K562 (cell line): Measurements from ENCODE around the gene ARHGAP25. TPM values are rescaled to one million over a fixed set of nuclear protein-coding genes. Genes with fewer than 3 reads are reported as not detected.

ENCODE experiments used
- ATAC-seq: fragments of 200-7000 bp; cut with Tn5 transposase; 3 replicates; pipeline ENCODE4 v1.9.1; 2020; ENCODE audit warnings: moderate library complexity
- BruUV-seq: library from RNA; stranded (reverse); fragments of 400-500 nt; replicated peaks from 2 replicates; lab custom pipeline; 2021; lab: Mats Ljungman, UMichigan
- CTCF ChIA-PET: fragments of 300-600 bp; formaldehyde crosslinking; extraction: SDS; loops from one replicate; lab custom pipeline; 2021; ENCODE audit warnings: low intra/inter-chr PET ratio; lab: Yijun Ruan, JAX
- POLR2A ChIA-PET: fragments of 300-600, 350-650 bp; sonication (Branson Sonifier 250); formaldehyde crosslinking; extraction: SDS; loops from one replicate; lab custom pipeline; 2021; ENCODE audit warnings: antibody characterized with exemption, inconsistent platforms; lab: Yijun Ruan, JAX
- DNase-seq, 4 experiments: peaks; one replicate each; pipeline versions ENCODE4 v3.0.0 to v3.0.0-alpha.2; 2011 to 2018; ENCODE audit warnings: low spot score in 3 of 4, mixed read lengths in 3 of 4; ENCODE audit errors: extremely low read depth in 1 of 4
- FAIRE-seq: peaks from 2 replicates; lab custom pipeline; 2011; peaks lifted over from hg19 to GRCh38; lab: Jason Lieb, UNC
- H2AFZ ChIP-seq: 2 replicates; pipeline ENCODE4 v1.6.0; 2011; ENCODE audit warnings: low read depth, low read length, control low read depth, inconsistent platforms
- H3K27ac ChIP-seq: fragments of 200-600 bp; 3 replicates; pipeline ENCODE4 v1.8.0; 2011; ENCODE audit warnings: low read depth, mild to moderate bottlenecking, control low read depth, inconsistent platforms, low read length, moderate library complexity, mixed read lengths; ENCODE audit errors: extremely low read depth
- H3K27me3 ChIP-seq, 2 experiments: fragments of 300-600 bp in 1 of 2; 2 replicates in 1 of 2; 3 replicates in 1 of 2; pipeline versions ENCODE4 v1.6.0 to v1.8.0; 2011; ENCODE audit warnings: inconsistent platforms in 2 of 2, low read length in 2 of 2, mild to moderate bottlenecking in 1 of 2, mixed read lengths in 1 of 2, moderate library complexity in 1 of 2; ENCODE audit not compliant: control insufficient read depth in 2 of 2, insufficient read depth in 2 of 2
- H3K36me3 ChIP-seq: fragments of 300-600 bp; 3 replicates; pipeline ENCODE4 v1.8.0; 2011; ENCODE audit warnings: mild to moderate bottlenecking, low read length, inconsistent platforms; ENCODE audit not compliant: control insufficient read depth, insufficient read depth
- H3K4me1 ChIP-seq, 2 experiments: fragments of 200-600 bp in 1 of 2; replicated peaks in 1 of 2; 2 replicates in 1 of 2; 3 replicates in 1 of 2; pipeline versions ENCODE4 v1.5.1 to v1.8.0; 2011; ENCODE audit warnings: inconsistent platforms in 2 of 2, low read length in 2 of 2, mild to moderate bottlenecking in 1 of 2, mixed read lengths in 1 of 2, moderate library complexity in 1 of 2; ENCODE audit not compliant: control insufficient read depth in 2 of 2, insufficient read depth in 2 of 2
- H3K4me2 ChIP-seq: 2 replicates; pipeline ENCODE4 v1.6.1; 2011; ENCODE audit warnings: low read length, control low read depth, inconsistent platforms, mixed read lengths; ENCODE audit not compliant: insufficient read depth
- H3K4me3 ChIP-seq: fragments of 200-600 bp; sonication (generic), shearing (Covaris generic); 2 replicates; pipeline ENCODE4 v1.5.1; 2016; ENCODE audit warnings: control low read depth, inconsistent platforms
- H3K79me2 ChIP-seq: fragments of 200-600 bp; 3 replicates; pipeline ENCODE4 v1.8.0; 2011; ENCODE audit warnings: low read length, inconsistent platforms; ENCODE audit not compliant: control insufficient read depth, insufficient read depth
- H3K9ac ChIP-seq, 2 experiments: 2 replicates each; pipeline versions ENCODE4 v1.6.0 to v1.6.1; 2011; ENCODE audit warnings: low read depth in 2 of 2, low read length in 2 of 2, control low read depth in 1 of 2, inconsistent platforms in 1 of 2, mild to moderate bottlenecking in 1 of 2, mixed read lengths in 1 of 2; ENCODE audit not compliant: insufficient read depth in 1 of 2
- H3K9me1 ChIP-seq: one replicate; pipeline ENCODE4 v1.6.0; 2011; ENCODE audit warnings: inconsistent platforms, mild to moderate bottlenecking, low read length, moderate library complexity; ENCODE audit not compliant: control insufficient read depth, insufficient read depth
- H3K9me3 ChIP-seq: replicated peaks from 2 replicates; pipeline ENCODE4 v1.5.1; 2011; ENCODE audit warnings: low read depth, low read length, inconsistent platforms; ENCODE audit not compliant: control insufficient read depth, insufficient read depth
- H4K20me1 ChIP-seq: replicated peaks from 2 replicates; pipeline ENCODE4 v1.6.1; 2011; ENCODE audit warnings: low read length, inconsistent platforms, mixed read lengths; ENCODE audit not compliant: control insufficient read depth, insufficient read depth
- BCOR ChIP-seq: fragments of 450-650 bp; IDR thresholded peaks from 2 replicates; pipeline ENCODE4 v1.6.1; 2016
- C11orf30 ChIP-seq: fragments of 450-650 bp; IDR thresholded peaks from 2 replicates; pipeline ENCODE4 v1.6.1; 2016; ENCODE audit warnings: low read depth, mild to moderate bottlenecking
- CLOCK ChIP-seq: fragments of 250-450 bp; sonication (Bioruptor Pico); IDR thresholded peaks from 2 replicates; pipeline ENCODE4 v1.4.0; 2020; ENCODE audit warnings: mild to moderate bottlenecking, moderate library complexity, borderline replicate concordance
- ETV6 ChIP-seq, 3 experiments: fragments of 150-350 bp in 1 of 3; sonication (generic) in 1 of 3; formaldehyde crosslinking in 1 of 3; IDR thresholded peaks; 2 replicates each; pipeline versions ENCODE4 v1.6.1 to v1.8.0; 2014 to 2022; ENCODE audit warnings: borderline replicate concordance in 2 of 3, low read depth in 2 of 3, antibody characterized with exemption in 1 of 3, low read length in 1 of 3, mild to moderate bottlenecking in 1 of 3, missing genetic modification reagents in 1 of 3
- FOXJ2 ChIP-seq: fragments of 200-800 bp; sonication (Bioruptor generic); IDR thresholded peaks from 2 replicates; pipeline ENCODE4 v1.6.1; 2016; ENCODE audit warnings: missing genetic modification characterization, missing compliant biosample characterization
- JUND ChIP-seq, 2 experiments: IDR thresholded peaks; 2 replicates in 1 of 2; 3 replicates in 1 of 2; pipeline ENCODE4 v1.6.1; 2011; ENCODE audit warnings: borderline replicate concordance in 2 of 2, low read depth in 2 of 2, low read length in 2 of 2, improper control_type of control experiment in 1 of 2, missing biosample characterization in 1 of 2, missing genetic modification characterization in 1 of 2, missing genetic modification reagents in 1 of 2
- KDM1A ChIP-seq, 2 experiments: fragments of 450-650 bp; IDR thresholded peaks; 2 replicates each; pipeline ENCODE4 v1.6.1; 2016; ENCODE audit warnings: mild to moderate bottlenecking in 2 of 2
- MAFG ChIP-seq: fragments of 450-650 bp; conservative IDR thresholded peaks from 2 replicates; pipeline ENCODE4 v1.6.1; 2016; ENCODE audit warnings: missing genetic modification characterization, missing compliant biosample characterization
- NFIC ChIP-seq: fragments of 450-650 bp; IDR thresholded peaks from 2 replicates; pipeline ENCODE4 v1.6.1; 2017; ENCODE audit warnings: mild to moderate bottlenecking, inconsistent platforms
- PML ChIP-seq: IDR thresholded peaks from 2 replicates; pipeline ENCODE4 v1.6.1; 2012; ENCODE audit warnings: low read length, inconsistent platforms
- PURB ChIP-seq: sonication (generic); formaldehyde crosslinking; IDR thresholded peaks from 2 replicates; pipeline ENCODE4 v1.9.0; 2021; ENCODE audit warnings: low read depth, mild to moderate bottlenecking, missing genetic modification reagents
- RBM25 ChIP-seq: fragments of 200-400 bp; formaldehyde crosslinking; IDR thresholded peaks from 2 replicates; pipeline ENCODE4 v1.6.1; 2018; ENCODE audit warnings: low read length, low read depth, moderate library complexity; ENCODE audit not compliant: severe bottlenecking
- SMARCA5 ChIP-seq: fragments of 450-650 bp; IDR thresholded peaks from 2 replicates; pipeline ENCODE4 v1.6.1; 2016
- SMARCC2 ChIP-seq: fragments of 450-650 bp; IDR thresholded peaks from 2 replicates; pipeline ENCODE4 v1.6.1; 2017; ENCODE audit warnings: antibody characterized with exemption, moderate library complexity, mild to moderate bottlenecking, low read depth
- SPI1 ChIP-seq: IDR thresholded peaks from 2 replicates; pipeline ENCODE4 v1.6.1; 2011; ENCODE audit warnings: low read depth, low read length, control low read depth, borderline replicate concordance
- TCFL5 ChIP-seq: fragments of 250-450 bp; sonication (Bioruptor Pico); conservative IDR thresholded peaks from 2 replicates; pipeline ENCODE4 v1.6.1; 2021; ENCODE audit warnings: mild to moderate bottlenecking, moderate library complexity, matching md5 sums
- ZFP36 ChIP-seq: fragments of 150-350 bp; IDR thresholded peaks from 2 replicates; pipeline ENCODE4 v1.6.1; 2018; ENCODE audit warnings: low read length, low read depth; ENCODE audit not compliant: partially characterized antibody
- ZNF316 ChIP-seq: fragments of 450-650 bp; IDR thresholded peaks from 2 replicates; pipeline ENCODE4 v1.6.1; 2016
- ZZZ3 ChIP-seq: fragments of 450-650 bp; IDR thresholded peaks from 2 replicates; pipeline ENCODE4 v1.6.1; 2016; ENCODE audit warnings: antibody characterized with exemption, mild to moderate bottlenecking, moderate library complexity
- WGBS: fragments of 100-300 bp; shearing (Covaris generic); methylation state at CpG from one replicate; pipeline ENCODE4 v1.1.6; 2016; ENCODE audit warnings: low coverage, mixed read lengths; ENCODE audit not compliant: insufficient coverage; ENCODE audit errors: missing lambda C conversion rate; 5-methylcytosine and 5-hydroxymethylcytosine counted together
- in situ Hi-C: fragments of 300-500 bp; cut with MboI; formaldehyde crosslinking; loops from 4 replicates; pipeline ENCODE4 v1.15.0; 2018; ENCODE audit warnings: inconsistent platforms, mixed read lengths
- intact Hi-C: fragments of 100-400 bp; cut with micrococcal nuclease; formaldehyde crosslinking; loops from 2 replicates; pipeline ENCODE4 v1.14.2; 2022
- polyA plus RNA-seq, 8 experiments: library from polyadenylated mRNA; depleted of rRNA in 4 of 8; stranded (reverse) in 5 of 8; unstranded in 3 of 8; fragments of >200 nt; fragmentation: Nextera tagmentation in 2 of 8; fragmentation: Illumina TruSeq in 1 of 8; extraction: Ambion mirVana in 2 of 8; extraction: Trizol in 1 of 8; gene quantifications; 2 replicates each; pipeline versions ENCODE4 v1.2.1 to v1.2.3, GENCODE V29; 2011 to 2014; ENCODE audit warnings: inconsistent platforms in 1 of 8, missing spikeins in 1 of 8
- total RNA-seq, 7 experiments: library from RNA; depleted of rRNA in 6 of 7; stranded (reverse); fragments of >200 nt in 6 of 7; fragmentation: Illumina TruSeq in 2 of 7; extraction: Trizol in 2 of 7; gene quantifications; 2 replicates each; pipeline versions ENCODE4 v1.2.1 to v1.2.3, GENCODE V29; 2011 to 2021; ENCODE audit warnings: low replicate concordance in 1 of 7

Gene ARHGAP25
- total and polyA plus RNA-seq, 9 of the 15 experiments (the other 6 are each of a cell fraction or from before 2014, with no cell fraction given) = 4.9 to 14.8 (median 10.7) TPM

GRCh38 chr2:68770271-68771111 lies 35.9 kb downstream of the ARHGAP25 start:
- peak overlapping the region; percentile 73 for H2AFZ ChIP-seq
- POLR2A ChIA-PET = interaction anchor here (0.7 to 1.5 kb wide), 4 partner anchors 9 to 48 kb away, joined by 3 to 5 read pairs (median 4); no protein-coding TSS in a partner anchor
- ATAC-seq = no peak
- FAIRE-seq = no peak
- no peaks in the 10 kb centered on the region for H3K9me1 ChIP-seq
- no peaks in the 10 kb centered on the region for H3K36me3 ChIP-seq
- H4K20me1 ChIP-seq = no peaks in the 10 kb centered on the region
- CTCF ChIA-PET = no interaction called here
- in situ Hi-C loops = no loop called here
- H3K9me3 ChIP-seq = no peaks in the 10 kb centered on the region
- peak; percentile 56 for TF ChIP-seq ZFP36
- no peak for TF ChIP-seq CLOCK
- peak; percentile 55; the same call in 1 of the 2 replicates for TF ChIP-seq C11orf30
- TF ChIP-seq PML = no peak
- no peak for TF ChIP-seq TCFL5 (CRISPR knock-in tag)
- peak; percentile 51; the same call in 1 of the 2 replicates for TF ChIP-seq MAFG (tag)
- TF ChIP-seq JUND (IDR thresholded peaks at IDR 0.05; ENCODE audit: borderline replicate concordance, low read depth, low read length) = no peak
- TF ChIP-seq JUND (tag; IDR thresholded peaks at IDR 0.05; ENCODE audit: borderline replicate concordance, low read depth, low read length) = peak; percentile 11; the same call in 1 of the 3 replicates
- TF ChIP-seq SMARCA5 = peak; percentile 12; the same call in 1 of the 2 replicates
- peak; percentile 58; the same call in 1 of the 2 replicates for TF ChIP-seq SPI1
- TF ChIP-seq SMARCC2 = 0 out of 2 replicates have a peak, but pooled peaks have one; percentile 30
- TF ChIP-seq BCOR = peak; percentile 49; the same call in 1 of the 2 replicates
- no peak for TF ChIP-seq FOXJ2
- TF ChIP-seq ZZZ3 = no peak
- TF ChIP-seq NFIC = no peak
- TF ChIP-seq ETV6 (IDR thresholded peaks at IDR 0.05; ENCODE audit: borderline replicate concordance in 1 of 2, low read depth in 2 of 2, low read length in 1 of 2) = peak in 1 of 2 experiments; percentile 64; a peak in 1 of 4 replicates
- no peak for TF ChIP-seq ETV6 (CRISPR knock-in tag; IDR thresholded peaks at IDR 0.05; ENCODE audit: borderline replicate concordance)
- TF ChIP-seq PURB (CRISPR knock-in tag) = no peak
- peak; percentile 64 for TF ChIP-seq RBM25
- TF ChIP-seq KDM1A (IDR thresholded peaks at IDR 0.05) = peak; percentile 10 to 17; a peak in 1 of 4 replicates
- peak; percentile 43 for TF ChIP-seq ZNF316
- intact Hi-C loops = no loop called here
- H3K9ac ChIP-seq = no peak overlapping the region
- BruUV-seq = no TSS peak
- peak in 1 of 4 experiments; percentile 30 for DNase-seq
- H3K4me3 ChIP-seq = no peak overlapping the region
- peak overlapping the region; percentile 34; the same call in 1 of the 2 replicates for H3K4me2 ChIP-seq
- H3K27me3 ChIP-seq = no peaks in the 10 kb centered on the region
- H3K27ac ChIP-seq = peak overlapping the region; percentile 10; the same call in 2 of the 3 replicates
- peaks cover 5% of the 10 kb centered on the region; the same call in 2 of the 3 replicates for H3K79me2 ChIP-seq
- 7% methylated on average over 6 of the region's 6 CpGs for WGBS
- H3K4me1 ChIP-seq = peaks cover 24 to 90% of the 10 kb centered on the region in 2 experiments
